ENCODE results near the gene ARHGAP32. TPM values are rescaled to one million over a fixed set of nuclear protein-coding genes. Genes with fewer than 3 reads are reported as not detected.
"Not testable (repeated sequence)": the region's sequence is repeated elsewhere in the genome, so short reads cannot be mapped to it uniquely, and the experiment has no call there.

ARHGAP32 gene
- total RNA-seq, 2 experiments from 2014 or later, result 2.0 to 2.5 TPM

- H3K36me3 Mint-ChIP-seq (ENCODE audit: low read depth), result no peaks in the 10 kb centered on the region
- H3K27me3 Mint-ChIP-seq (ENCODE audit: low read depth), result peaks cover 2% of the 10 kb centered on the region
- DNase-seq (no peak), ATAC-seq (no peak)
- no peak overlapping the region for H3K27ac Mint-ChIP-seq
- no peak overlapping the region for H3K4me3 Mint-ChIP-seq
- ChIA-PET CTCF (interaction anchor here (0.7 kb wide), 1 partner anchor 39 kb away, joined by 3 read pairs; no protein-coding TSS in a partner anchor), POLR2A (no interaction called here)
- peaks cover 8% of the 10 kb centered on the region for H3K4me1 Mint-ChIP-seq (ENCODE audit: low read depth)
- H3K9me3 Mint-ChIP-seq (ENCODE audit: insufficient read depth), result no peaks in the 10 kb centered on the region
Observed at GRCh38 chr11:128924510-128925249, 267.4 kb downstream of the ARHGAP32 start.

DNA sequence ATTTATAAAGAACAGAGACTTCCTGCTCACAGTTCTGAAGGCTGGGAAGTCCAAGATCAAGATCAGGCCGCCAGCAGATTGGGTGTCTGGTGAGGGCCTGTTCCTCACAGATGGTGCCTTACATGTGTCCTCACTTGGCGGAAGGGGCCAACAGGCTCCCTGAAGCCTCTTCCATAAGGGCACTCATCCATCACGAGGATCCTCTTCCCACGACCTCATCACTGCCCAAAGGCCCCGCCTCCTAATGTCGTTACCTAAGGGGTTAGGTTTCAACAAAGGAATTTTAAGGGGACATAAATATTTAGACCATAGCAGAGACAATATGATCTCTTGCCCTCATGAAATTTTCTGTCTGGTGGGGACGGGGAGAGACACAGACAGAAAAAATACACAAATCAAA, 268.0 kb downstream of the ARHGAP32 start:
- no peak for ATAC-seq
- ChIA-PET CTCF (no interaction called here), POLR2A (no interaction called here)
- Mint-ChIP-seq H3K4me1 (ENCODE audit: low read depth) (peaks cover 11% of the 10 kb centered on the region), H3K4me3 (no peak overlapping the region), H3K9me3 (ENCODE audit: insufficient read depth) (no peaks in the 10 kb centered on the region), H3K36me3 (ENCODE audit: low read depth) (no peaks in the 10 kb centered on the region), H3K27me3 (ENCODE audit: low read depth) (peaks cover 2% of the 10 kb centered on the region), H3K27ac (no peak overlapping the region)
- DNase-seq, result no peak

DNA sequence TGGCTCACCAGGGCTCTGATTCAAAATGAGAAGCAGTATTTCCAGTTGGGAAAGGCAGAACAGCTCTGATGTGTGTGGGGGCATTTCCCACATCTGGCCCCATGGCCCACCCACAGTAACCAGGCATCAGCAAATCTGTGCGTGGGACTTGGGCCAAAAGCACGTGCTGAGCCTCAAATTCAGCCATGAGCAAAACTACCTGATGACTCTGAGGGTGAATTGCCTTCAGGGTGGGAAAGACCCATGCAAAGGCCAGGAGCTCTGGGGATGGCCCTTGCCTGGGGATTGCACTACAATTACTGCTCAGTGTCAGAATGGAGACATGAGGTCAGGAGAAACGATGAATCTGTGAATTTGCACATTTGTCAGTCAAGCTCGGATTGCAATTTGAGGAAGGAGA, 270.3 kb downstream of the ARHGAP32 start:
- DNase-seq, result no peak
- no peak overlapping the region for H3K27ac Mint-ChIP-seq
- no peak overlapping the region for H3K4me3 Mint-ChIP-seq
- no peak for ATAC-seq
- peaks cover 4% of the 10 kb centered on the region for H3K4me1 Mint-ChIP-seq (ENCODE audit: low read depth)
- no peaks in the 10 kb centered on the region for H3K9me3 Mint-ChIP-seq (ENCODE audit: insufficient read depth)
- peaks cover 2% of the 10 kb centered on the region for H3K27me3 Mint-ChIP-seq (ENCODE audit: low read depth)
- ChIA-PET POLR2A (no interaction called here), CTCF (interaction anchor here (1.6 kb wide), 1 partner anchor 37 kb away, joined by 3 read pairs; no protein-coding TSS in a partner anchor)
- H3K36me3 Mint-ChIP-seq (ENCODE audit: low read depth), result no peaks in the 10 kb centered on the region

- ChIA-PET CTCF (interaction anchor here (1.6 to 2.4 kb wide), 2 partner anchors 36 kb away, joined by 3 to 8 read pairs; no protein-coding TSS in a partner anchor), POLR2A (no interaction called here)
- no peak overlapping the region for H3K4me3 Mint-ChIP-seq
- DNase-seq (no peak), ATAC-seq (no peak)
- H3K27ac Mint-ChIP-seq, result no peak overlapping the region
- H3K27me3 Mint-ChIP-seq (ENCODE audit: low read depth), result peaks cover 2% of the 10 kb centered on the region
- no peaks in the 10 kb centered on the region for H3K9me3 Mint-ChIP-seq (ENCODE audit: insufficient read depth)
- H3K36me3 Mint-ChIP-seq (ENCODE audit: low read depth), result no peaks in the 10 kb centered on the region
- H3K4me1 Mint-ChIP-seq (ENCODE audit: low read depth), result peaks cover 4% of the 10 kb centered on the region
Observed at GRCh38 chr11:128920666-128921065, 271.5 kb downstream of the ARHGAP32 start.

DNA sequence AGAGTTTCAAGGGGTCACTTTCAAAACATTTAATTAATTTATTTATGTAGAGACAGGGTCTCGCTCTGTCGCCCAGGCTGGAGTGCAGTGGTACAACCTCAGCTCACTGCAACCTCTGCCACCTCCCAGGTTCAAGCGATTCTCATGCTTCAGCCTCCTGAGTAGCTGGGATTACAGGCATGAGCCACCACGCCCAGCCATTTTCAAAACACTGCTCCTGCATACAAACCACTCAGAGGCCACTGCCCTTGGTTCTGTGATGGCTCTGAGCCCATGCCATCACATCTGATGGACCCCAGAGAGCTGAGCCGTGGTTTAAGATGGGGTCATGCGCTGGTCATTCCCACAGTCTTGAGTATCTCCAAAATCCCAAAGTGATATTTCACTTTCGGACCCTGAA, 272.5 kb downstream of the ARHGAP32 start:
- ChIA-PET CTCF (interaction anchor here (1.0 to 2.4 kb wide), 3 partner anchors 15 to 37 kb away, joined by 3 to 8 read pairs (median 3); no protein-coding TSS in a partner anchor), POLR2A (interaction anchor here (0.7 to 1.1 kb wide), 2 partner anchors 10 to 15 kb away, joined by 3 read pairs; no protein-coding TSS in a partner anchor)
- not testable (repeated sequence) for DNase-seq; H3K27ac Mint-ChIP-seq; H3K27me3 Mint-ChIP-seq (ENCODE audit: low read depth); H3K4me3 Mint-ChIP-seq; H3K9me3 Mint-ChIP-seq (ENCODE audit: insufficient read depth); H3K36me3 Mint-ChIP-seq (ENCODE audit: low read depth); ATAC-seq; H3K4me1 Mint-ChIP-seq (ENCODE audit: low read depth)

DNA sequence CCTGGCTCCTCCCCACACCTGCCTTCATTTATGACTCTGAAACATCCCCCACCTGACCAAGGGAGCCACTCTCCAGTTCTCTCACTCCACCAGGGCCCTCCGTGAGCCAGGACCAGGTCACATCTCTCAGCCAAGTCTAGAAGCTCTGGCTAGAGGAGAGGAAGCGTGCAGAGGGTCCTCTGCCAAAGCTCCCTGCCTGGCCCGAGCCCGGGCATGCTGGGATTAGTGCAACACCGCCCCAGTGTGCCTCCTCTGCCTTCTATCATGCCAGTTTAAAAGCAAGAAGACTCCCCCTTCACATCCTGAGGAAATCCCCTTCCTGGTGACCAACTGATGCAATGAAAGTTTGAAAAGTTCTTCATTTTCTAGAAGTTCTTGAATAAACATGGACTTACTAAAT, 272.9 kb downstream of the ARHGAP32 start:
- Mint-ChIP-seq H3K36me3 (ENCODE audit: low read depth) (no peaks in the 10 kb centered on the region), H3K27ac (no peak overlapping the region), H3K9me3 (ENCODE audit: insufficient read depth) (no peaks in the 10 kb centered on the region), H3K4me3 (no peak overlapping the region), H3K27me3 (ENCODE audit: low read depth) (no peaks in the 10 kb centered on the region), H3K4me1 (ENCODE audit: low read depth) (peaks cover 4% of the 10 kb centered on the region)
- no peak for DNase-seq
- CTCF ChIA-PET, result interaction anchor here (1.0 to 2.4 kb wide), 4 partner anchors 15 to 37 kb away, joined by 3 to 8 read pairs (median 3); no protein-coding TSS in a partner anchor
- POLR2A ChIA-PET, result interaction anchor here (0.7 to 1.1 kb wide), 3 partner anchors 9 to 15 kb away, joined by 3 read pairs; no protein-coding TSS in a partner anchor
- ATAC-seq, result no peak

DNA sequence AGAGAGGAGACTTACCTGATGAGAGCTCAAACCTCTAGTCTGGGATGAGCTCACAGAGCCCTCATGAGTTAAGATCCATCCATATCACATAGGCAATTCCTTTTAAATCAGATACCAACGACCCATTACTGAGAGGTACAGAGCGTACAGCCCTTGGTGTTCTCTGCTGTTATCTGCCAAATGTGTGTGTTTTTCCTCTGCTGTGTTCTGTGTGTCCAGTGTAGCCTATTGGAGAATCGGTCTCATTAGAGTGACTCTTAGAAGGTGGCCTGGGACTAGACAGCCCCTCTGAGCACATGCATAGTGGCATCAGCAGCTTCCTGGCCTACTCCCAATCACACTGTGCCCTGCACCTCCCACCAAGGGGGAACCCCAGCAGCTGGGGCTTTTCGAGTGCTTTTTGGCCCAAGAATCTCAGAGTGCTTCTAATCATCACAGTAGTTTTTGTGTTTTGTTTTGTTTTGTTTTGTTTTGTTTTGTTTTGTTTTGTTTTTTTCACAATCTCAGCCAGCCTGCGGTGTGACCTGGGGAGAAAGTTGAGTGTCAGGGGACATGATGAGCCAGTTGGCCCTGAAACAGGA, 274.9 kb downstream of the ARHGAP32 start:
- ATAC-seq, result no peak
- H3K36me3 Mint-ChIP-seq (ENCODE audit: low read depth), result no peaks in the 10 kb centered on the region
- ChIA-PET CTCF (no interaction called here), POLR2A (interaction anchor here (0.6 kb wide), 1 partner anchor 256 kb away, joined by 3 read pairs; no protein-coding TSS in a partner anchor)
- DNase-seq, result no peak
- no peak overlapping the region for H3K4me3 Mint-ChIP-seq
- H3K9me3 Mint-ChIP-seq (ENCODE audit: insufficient read depth), result no peaks in the 10 kb centered on the region
- peaks cover 4% of the 10 kb centered on the region for H3K4me1 Mint-ChIP-seq (ENCODE audit: low read depth)
- H3K27ac Mint-ChIP-seq, result no peak overlapping the region
- H3K27me3 Mint-ChIP-seq (ENCODE audit: low read depth), result peaks cover 2% of the 10 kb centered on the region

GRCh38 chr11:128916681-128917080, 275.4 kb downstream of the ARHGAP32 start:
- Mint-ChIP-seq H3K4me1 (ENCODE audit: low read depth) (peaks cover 4% of the 10 kb centered on the region), H3K36me3 (ENCODE audit: low read depth) (no peaks in the 10 kb centered on the region), H3K27ac (no peak overlapping the region), H3K27me3 (ENCODE audit: low read depth) (peaks cover 2% of the 10 kb centered on the region), H3K4me3 (no peak overlapping the region), H3K9me3 (ENCODE audit: insufficient read depth) (no peaks in the 10 kb centered on the region)
- ATAC-seq, result no peak
- DNase-seq, result no peak
- ChIA-PET POLR2A (interaction anchor here (0.6 kb wide), 1 partner anchor 257 kb away, joined by 3 read pairs; no protein-coding TSS in a partner anchor), CTCF (no interaction called here)

- H3K4me3 Mint-ChIP-seq, result no peak overlapping the region
- ATAC-seq, result no peak
- no peak for DNase-seq
- H3K27ac Mint-ChIP-seq, result no peak overlapping the region
- peaks cover 2% of the 10 kb centered on the region for H3K27me3 Mint-ChIP-seq (ENCODE audit: low read depth)
- H3K4me1 Mint-ChIP-seq (ENCODE audit: low read depth), result peaks cover 4% of the 10 kb centered on the region
- ChIA-PET POLR2A (no interaction called here), CTCF (no interaction called here)
- no peaks in the 10 kb centered on the region for H3K36me3 Mint-ChIP-seq (ENCODE audit: low read depth)
- no peaks in the 10 kb centered on the region for H3K9me3 Mint-ChIP-seq (ENCODE audit: insufficient read depth)
Observed at GRCh38 chr11:128916037-128916572, 276.0 kb downstream of the ARHGAP32 start.

GRCh38 chr11:128915149-128915521, 277.0 kb downstream of the ARHGAP32 start:
- ChIA-PET CTCF (interaction anchor here (1.0 kb wide), 1 partner anchor 11 kb away, joined by 3 read pairs; no protein-coding TSS in a partner anchor), POLR2A (no interaction called here)
- H3K27me3 Mint-ChIP-seq (ENCODE audit: low read depth), result peaks cover 2% of the 10 kb centered on the region
- no peak for ATAC-seq
- H3K9me3 Mint-ChIP-seq (ENCODE audit: insufficient read depth), result no peaks in the 10 kb centered on the region
- H3K27ac Mint-ChIP-seq, result no peak overlapping the region
- H3K4me1 Mint-ChIP-seq (ENCODE audit: low read depth), result peaks cover 4% of the 10 kb centered on the region
- H3K36me3 Mint-ChIP-seq (ENCODE audit: low read depth), result no peaks in the 10 kb centered on the region
- H3K4me3 Mint-ChIP-seq, result no peak overlapping the region
- DNase-seq, result no peak
